GM19023 (cell line): ENCODE results near the gene MSI2.

Experiments
- ATAC-seq: cut with Tn5 transposase; IDR thresholded peaks from one replicate; pipeline ENCODE4 v1.9.1; 2021; ENCODE audit warnings: mild to moderate bottlenecking, moderate library complexity; ENCODE audit not compliant: unreplicated experiment

MSI2 gene

DNA sequence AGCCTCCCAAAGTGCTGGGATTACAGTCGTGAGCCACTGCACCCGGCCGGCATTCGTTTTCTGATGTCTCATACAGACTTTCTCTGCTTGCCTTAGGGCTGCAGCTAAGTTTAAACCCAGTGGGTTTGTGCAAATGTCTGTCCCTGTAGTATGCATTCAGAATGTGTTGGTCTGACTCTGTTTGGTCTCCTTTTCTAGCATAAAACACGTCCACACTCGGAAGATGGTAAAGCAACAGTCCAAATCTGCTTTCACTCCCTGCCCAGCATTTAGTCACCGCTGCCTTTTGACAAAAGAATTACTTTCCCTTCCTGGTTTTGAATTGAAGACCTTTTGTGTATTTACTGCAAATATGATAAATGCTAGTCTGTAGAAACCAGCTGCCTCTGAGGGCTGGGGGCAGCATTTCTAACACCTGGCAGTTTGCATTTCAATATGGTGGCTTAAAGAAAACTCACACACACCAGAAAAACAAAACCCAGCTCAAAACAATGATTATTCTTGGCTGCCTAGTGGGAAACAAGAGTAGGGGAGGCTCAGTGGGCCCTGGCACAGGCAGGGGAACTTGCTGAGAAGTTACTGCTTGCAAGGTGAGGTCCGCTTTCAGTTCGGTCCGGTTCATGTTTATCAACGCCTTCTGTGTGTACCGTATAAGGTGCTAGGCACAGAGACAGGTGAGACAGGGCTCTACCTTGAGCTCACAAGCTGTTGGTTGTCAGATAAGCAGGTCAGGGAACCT lies 56.9 kb downstream of the MSI2 start:
- ATAC-seq = no peak

DNA sequence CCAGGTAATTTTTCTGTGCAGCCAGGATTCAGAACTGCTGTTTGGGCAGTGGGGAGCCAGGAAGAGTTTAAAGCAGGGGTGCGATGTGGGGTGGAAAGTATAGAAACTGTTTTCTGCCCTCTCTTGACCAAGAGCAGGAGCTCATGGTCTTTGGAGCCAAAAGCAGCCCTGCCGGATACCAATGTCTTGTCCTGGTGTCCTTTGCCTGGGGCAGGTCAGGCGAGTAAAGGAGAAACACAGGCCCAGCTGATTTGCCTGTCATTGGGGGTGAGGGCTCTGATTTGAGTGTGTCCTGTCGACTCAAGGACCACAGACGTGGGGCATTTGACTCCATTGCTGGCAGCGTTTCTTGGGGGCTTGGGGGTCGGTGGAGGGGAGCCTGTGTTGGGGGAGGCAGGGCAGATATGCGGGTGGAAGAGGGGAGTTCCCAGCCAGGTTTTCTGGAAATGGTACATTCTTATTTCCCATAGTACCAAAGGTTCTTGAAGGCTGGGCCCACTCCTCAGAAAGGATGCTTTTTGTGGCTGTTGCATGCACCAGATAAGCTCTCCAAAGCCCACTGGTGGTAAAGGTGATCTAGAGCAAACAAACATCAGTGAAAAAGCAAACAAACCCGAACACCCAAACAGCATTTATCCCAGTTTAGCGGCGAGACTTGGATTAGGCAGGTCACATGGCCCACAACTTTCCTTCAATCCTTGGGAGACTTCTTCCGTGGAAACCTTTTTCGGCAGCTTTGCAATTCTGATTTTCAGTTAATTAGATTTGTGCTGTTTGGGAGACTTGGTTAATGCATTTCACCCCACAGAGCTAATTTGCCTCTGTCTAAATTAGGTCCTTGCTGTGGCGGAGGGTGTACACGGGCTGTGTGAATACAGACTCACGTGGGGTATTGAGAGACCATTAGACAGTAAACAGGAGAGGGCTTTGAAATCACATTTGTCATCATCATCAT lies 59.0 kb downstream of the MSI2 start:
- no peak for ATAC-seq

- no peak for ATAC-seq
Observed at GRCh38 chr17:57316361-57316760, 60.0 kb downstream of the MSI2 start.

- ATAC-seq = no peak
Observed at GRCh38 chr17:57317079-57317478, 60.8 kb downstream of the MSI2 start.

DNA sequence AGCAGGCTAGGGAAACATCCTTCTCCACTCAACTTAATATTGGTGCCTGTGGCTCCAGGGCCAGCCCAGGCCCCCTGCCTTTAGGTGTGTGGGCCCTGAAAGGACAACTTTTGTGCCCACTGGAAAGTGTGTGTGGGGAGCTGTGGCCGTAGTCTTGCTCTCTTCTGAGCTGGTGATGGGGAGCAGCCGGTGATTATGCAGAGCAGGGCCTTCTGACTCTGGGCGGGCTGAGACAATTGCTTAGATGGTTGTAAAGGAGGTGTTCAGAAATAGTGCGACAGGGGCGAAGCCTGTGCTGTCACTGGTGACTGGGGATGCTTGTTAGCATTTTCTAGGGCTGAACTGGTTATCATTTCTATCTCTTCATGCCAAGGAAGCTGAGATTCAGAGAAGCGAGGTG lies 62.6 kb downstream of the MSI2 start:
- no peak for ATAC-seq

- ATAC-seq = no peak
Observed at GRCh38 chr17:57319806-57320205, 63.5 kb downstream of the MSI2 start.

DNA sequence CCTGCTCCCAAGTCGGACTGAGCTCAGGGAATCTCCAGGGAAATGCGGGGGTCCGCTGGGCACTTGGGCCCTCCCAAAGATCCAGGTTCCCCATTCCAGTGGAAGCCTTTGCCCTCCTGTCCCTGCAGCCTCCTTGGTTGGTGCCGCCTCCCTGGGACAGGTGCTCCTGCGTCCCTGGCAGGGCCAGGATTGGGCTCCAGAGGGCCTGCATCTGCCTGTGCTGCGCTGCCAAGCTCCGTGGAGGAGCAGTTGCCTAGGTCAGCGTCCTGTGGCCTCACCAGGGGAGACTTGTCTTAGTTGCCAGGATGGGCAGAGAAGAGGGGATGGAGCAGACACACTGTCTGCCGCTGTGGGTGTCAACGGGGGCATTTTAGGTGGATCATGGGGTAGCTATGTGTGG lies 67.1 kb downstream of the MSI2 start:
- ATAC-seq = no peak

DNA sequence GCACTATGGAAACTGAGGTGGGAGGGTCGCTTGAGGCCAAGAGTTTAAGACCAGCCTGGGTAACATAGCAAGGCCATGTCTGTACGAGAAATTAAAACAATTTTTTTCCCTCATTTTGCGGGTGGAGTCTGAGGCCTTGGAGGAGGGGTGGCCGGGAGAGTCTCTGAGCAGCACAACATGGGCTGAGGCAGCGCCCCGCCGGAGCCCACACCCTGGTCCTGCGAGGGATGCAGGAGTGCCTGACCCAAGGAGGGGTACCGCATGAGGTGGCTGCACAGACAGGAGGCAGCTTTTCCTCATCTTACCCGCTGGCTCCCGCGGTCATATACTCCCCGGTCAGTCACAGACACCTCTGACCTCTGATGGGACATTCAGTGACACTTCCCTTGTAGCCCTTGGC lies 67.7 kb downstream of the MSI2 start:
- ATAC-seq = no peak

- no peak for ATAC-seq
Observed at GRCh38 chr17:57324631-57325030, 68.3 kb downstream of the MSI2 start.

GRCh38 chr17:57326336-57326735 lies 70.0 kb downstream of the MSI2 start:
- ATAC-seq = no peak

DNA sequence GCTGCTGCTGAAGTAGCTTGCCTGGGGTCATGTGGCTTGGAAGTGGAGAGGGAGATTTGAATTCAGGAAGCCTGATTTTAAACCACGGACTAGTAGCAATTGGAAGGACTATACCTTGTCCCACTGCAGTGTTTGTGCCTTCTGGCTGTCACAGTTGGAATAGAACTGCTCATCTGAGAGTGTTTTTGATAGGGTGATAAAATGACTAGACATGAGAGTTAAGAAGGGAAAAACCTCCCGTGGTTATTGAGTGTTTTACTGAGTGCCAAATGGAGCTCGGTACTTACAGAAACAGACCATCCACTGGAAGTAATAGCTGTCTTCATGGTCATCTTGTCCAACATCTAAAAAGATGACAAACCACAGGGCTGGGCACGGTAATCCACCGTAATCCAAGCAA lies 70.4 kb downstream of the MSI2 start:
- no peak for ATAC-seq

DNA sequence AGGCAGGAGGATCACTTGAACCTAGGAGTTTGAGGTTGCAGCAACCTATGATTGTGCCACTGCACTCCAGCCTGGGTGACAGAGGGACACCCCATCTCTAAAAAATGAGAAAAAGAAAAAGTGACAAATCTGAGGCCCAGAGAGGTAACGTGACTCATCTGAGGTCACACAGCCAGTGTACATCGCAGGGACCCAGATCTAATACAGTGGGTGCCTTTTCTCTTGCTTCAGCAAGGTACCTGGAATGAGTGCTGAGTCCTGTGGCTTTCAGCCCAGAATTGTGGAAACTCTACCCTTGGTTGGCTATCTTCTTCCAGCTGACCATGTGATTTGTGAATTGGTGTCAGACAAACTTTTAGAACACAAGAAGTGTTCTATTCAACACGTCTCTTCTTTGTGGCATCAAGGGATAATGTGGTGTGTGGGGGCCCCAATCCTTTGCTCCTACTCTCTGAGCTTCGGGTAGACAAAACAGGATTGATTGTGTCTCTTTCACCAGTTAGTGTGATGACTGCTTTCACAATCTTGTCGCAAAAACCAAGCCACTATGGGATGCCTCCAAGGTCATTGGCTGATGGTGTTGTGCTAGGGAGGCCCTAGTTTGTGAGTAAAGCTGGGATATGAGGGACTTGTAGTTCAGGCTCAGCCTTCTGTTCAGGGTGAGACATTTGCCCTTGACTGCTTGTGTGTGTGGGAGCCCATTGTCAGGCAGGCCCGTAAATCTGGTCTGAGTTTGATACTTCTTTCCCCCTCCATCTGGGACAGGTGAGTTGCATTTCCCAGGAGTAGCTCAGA lies 71.0 kb downstream of the MSI2 start:
- ATAC-seq = no peak

DNA sequence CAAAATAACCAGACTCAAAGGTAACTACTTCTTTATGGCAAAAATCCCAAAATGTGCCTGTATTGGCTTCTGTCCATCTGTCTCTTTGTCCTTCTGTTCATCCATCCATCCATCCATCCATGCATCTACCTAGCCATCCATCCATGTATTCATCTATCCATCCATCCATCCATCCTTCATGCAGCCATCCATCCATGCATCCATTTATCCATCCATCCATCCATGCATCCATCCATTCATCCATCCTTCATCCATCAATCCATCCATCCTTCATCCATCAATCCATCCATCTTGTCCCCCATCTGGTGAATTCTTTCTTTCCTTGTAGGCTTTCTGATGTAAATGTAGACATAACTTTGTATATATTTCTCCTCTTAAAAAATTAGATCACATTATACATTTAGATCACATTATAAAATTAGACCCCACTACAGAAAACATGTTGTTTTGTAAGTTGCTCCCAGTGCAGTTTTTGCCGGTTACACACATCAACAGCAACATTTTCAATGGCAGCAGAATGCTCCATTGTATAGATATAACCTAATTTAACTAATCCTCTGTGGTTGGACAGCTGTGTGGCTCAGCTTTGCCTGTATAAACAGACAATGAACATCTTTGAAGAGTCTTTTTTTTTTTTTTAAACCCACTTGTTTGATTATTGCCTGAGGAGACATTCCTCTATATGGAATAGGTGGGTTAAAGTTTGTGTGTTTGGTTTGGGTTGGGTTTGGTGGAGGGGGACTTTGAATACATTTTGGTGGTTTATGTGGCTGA lies 72.0 kb downstream of the MSI2 start:
- ATAC-seq = no peak

GRCh38 chr17:57329380-57330214 lies 73.3 kb downstream of the MSI2 start:
- no peak for ATAC-seq

DNA sequence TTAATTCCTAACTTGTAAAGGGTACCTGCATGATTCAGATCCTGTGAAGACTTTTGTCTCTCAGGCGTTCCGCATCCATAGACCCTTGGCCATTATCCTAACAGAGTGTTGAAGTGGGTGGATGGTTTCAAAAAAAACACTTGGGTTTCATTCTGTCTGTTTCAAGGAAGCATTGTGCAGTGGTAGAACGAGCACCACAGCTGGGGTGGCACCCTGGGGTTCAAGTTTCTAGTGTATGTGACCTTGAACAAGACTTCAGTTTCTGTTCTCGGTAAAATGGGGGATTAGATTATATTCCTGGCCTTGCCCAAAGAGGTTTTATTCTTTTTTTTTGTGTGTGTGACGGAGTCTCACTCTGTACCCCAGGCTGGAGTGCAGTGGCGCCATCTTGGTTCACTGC lies 74.3 kb downstream of the MSI2 start:
- ATAC-seq = no peak

- no peak for ATAC-seq
Observed at GRCh38 chr17:57331423-57331822, 75.1 kb downstream of the MSI2 start.

GRCh38 chr17:57332501-57332900 lies 76.2 kb downstream of the MSI2 start:
- no peak for ATAC-seq

GRCh38 chr17:57335195-57335792 lies 79.0 kb downstream of the MSI2 start:
- no peak for ATAC-seq

GRCh38 chr17:57337390-57337789 lies 81.1 kb downstream of the MSI2 start:
- no peak for ATAC-seq
